RWPE2 (cell line): ENCODE data around the gene SCN3A.

Experiments used
- ATAC-seq: fragments of 200-7000 bp; cut with Tn5 transposase; 3 replicates; pipeline ENCODE4 v1.9.1; 2021; ENCODE audit warnings: low read depth
- DNase-seq: peaks from one replicate; pipeline ENCODE4 v3.0.0-alpha.2; 2020; ENCODE audit warnings: low spot score
- H3K27ac ChIP-seq: fragments of 450-650 bp; 2 replicates; pipeline ENCODE4 v1.5.1; 2017; ENCODE audit warnings: mild to moderate bottlenecking; ENCODE audit not compliant: poor library complexity, severe bottlenecking
- H3K27me3 ChIP-seq: fragments of 250-450 bp; sonication (Bioruptor Pico); 2 replicates; pipeline ENCODE4 v1.5.1; 2021; ENCODE audit warnings: mild to moderate bottlenecking, moderate library complexity; ENCODE audit not compliant: insufficient read depth, poor library complexity, severe bottlenecking
- H3K36me3 ChIP-seq: fragments of 250-450 bp; sonication (Bioruptor Pico); 2 replicates; pipeline ENCODE4 v1.5.1; 2020; ENCODE audit warnings: low read depth, mild to moderate bottlenecking, moderate library complexity
- H3K4me1 ChIP-seq: fragments of 250-450 bp; sonication (Bioruptor Pico); 2 replicates; pipeline ENCODE4 v1.5.1; 2021; ENCODE audit warnings: mild to moderate bottlenecking, moderate library complexity; ENCODE audit not compliant: insufficient read depth, poor library complexity, severe bottlenecking
- H3K4me3 ChIP-seq: fragments of 250-450 bp; sonication (Bioruptor Pico); 2 replicates; pipeline ENCODE4 v1.5.1; 2021; ENCODE audit warnings: mild to moderate bottlenecking, moderate library complexity; ENCODE audit not compliant: severe bottlenecking
- H3K9me3 ChIP-seq: fragments of 250-450 bp; sonication (Bioruptor Pico); 2 replicates; pipeline ENCODE4 v1.5.1; 2021; ENCODE audit warnings: mild to moderate bottlenecking, moderate library complexity; ENCODE audit not compliant: severe bottlenecking
- TF ChIP-seq, protein P1 (sequence below): fragments of 450-650 bp; IDR thresholded peaks from one replicate; pipeline ENCODE4 v1.5.1; 2017; ENCODE audit warnings: mild to moderate bottlenecking, moderate library complexity; ENCODE audit not compliant: poor library complexity, severe bottlenecking

SCN3A gene

DNA sequence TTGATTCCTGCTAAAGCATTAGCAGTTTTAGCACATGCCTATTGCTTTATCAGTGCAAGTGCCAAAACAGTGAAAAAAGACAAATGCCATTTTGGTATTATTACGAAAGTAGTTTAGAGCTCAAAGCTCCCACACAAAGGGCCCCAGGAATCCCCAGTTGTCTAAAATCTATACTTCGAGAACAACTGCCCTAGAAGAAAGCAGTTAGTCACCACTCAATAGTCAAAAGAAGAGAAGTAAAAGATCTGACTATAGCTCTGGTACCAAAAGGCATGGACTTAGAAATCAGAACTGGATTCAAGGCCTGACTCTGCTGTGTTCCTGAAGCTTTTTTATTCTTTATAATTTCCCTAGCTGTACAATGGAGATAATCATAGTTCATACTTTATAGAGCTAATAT lies 21.8 kb downstream of the SCN3A start:
- ATAC-seq = no peak

DNA sequence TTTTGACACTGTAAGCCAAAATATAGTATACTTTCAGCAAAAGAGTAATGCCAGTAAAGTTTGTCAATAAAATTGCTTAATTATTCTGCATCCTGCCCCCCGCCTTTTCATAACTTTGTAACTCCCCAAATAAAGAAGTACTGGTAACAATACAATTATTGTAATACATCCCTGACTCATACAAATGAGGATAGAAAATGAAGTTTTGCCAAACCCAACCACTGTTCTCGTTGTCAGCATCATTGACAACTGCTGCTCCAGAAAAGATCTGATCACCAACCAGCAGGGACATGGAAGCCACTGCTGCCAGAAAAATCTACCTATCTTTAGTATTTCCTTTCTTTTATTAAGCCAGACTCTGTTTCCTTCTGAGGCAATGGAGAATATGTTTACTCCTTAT lies 27.1 kb downstream of the SCN3A start:
- Histone ChIP-seq H3K9me3 (no peaks in the 10 kb centered on the region), H3K27me3 (no peaks in the 10 kb centered on the region), H3K4me3 (no peak overlapping the region), H3K27ac (no peak overlapping the region), H3K36me3 (no peaks in the 10 kb centered on the region), H3K4me1 (no peaks in the 10 kb centered on the region)
- DNase-seq (no peak), ATAC-seq (no peak)
- TF ChIP-seq, protein P1, sequence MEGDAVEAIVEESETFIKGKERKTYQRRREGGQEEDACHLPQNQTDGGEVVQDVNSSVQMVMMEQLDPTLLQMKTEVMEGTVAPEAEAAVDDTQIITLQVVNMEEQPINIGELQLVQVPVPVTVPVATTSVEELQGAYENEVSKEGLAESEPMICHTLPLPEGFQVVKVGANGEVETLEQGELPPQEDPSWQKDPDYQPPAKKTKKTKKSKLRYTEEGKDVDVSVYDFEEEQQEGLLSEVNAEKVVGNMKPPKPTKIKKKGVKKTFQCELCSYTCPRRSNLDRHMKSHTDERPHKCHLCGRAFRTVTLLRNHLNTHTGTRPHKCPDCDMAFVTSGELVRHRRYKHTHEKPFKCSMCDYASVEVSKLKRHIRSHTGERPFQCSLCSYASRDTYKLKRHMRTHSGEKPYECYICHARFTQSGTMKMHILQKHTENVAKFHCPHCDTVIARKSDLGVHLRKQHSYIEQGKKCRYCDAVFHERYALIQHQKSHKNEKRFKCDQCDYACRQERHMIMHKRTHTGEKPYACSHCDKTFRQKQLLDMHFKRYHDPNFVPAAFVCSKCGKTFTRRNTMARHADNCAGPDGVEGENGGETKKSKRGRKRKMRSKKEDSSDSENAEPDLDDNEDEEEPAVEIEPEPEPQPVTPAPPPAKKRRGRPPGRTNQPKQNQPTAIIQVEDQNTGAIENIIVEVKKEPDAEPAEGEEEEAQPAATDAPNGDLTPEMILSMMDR = no peak

More for the DNA sequence above, 21.8 kb downstream of the SCN3A start:
- Histone ChIP-seq H3K27me3 (no peaks in the 10 kb centered on the region), H3K27ac (no peak overlapping the region), H3K4me1 (no peaks in the 10 kb centered on the region), H3K36me3 (no peaks in the 10 kb centered on the region), H3K9me3 (no peaks in the 10 kb centered on the region), H3K4me3 (no peak overlapping the region)
- DNase-seq = no peak
- TF ChIP-seq, protein P1 = no peak

DNA sequence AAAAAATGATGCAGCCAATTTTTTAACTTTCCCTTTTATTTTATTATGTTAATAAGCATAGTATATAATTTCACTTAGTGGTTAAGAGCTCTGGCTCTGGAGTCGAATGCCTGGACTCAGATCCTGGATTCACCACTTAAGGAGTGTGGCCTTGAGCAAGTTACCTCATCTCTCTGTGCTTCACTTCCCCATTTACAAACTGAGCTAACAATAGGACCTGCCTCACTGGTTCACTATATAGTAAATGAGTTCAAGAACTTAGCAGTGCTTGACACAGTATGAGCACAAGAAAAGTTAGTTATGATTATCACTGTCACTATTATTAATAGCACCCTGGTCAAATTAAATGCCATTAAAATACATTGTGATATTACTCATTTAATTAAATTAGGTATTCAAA lies 30.6 kb downstream of the SCN3A start:
- no peak overlapping the region for H3K27ac ChIP-seq
- no peaks in the 10 kb centered on the region for H3K27me3 ChIP-seq
- TF ChIP-seq, protein P1 = no peak
- no peak for DNase-seq
- no peak for ATAC-seq
- no peaks in the 10 kb centered on the region for H3K36me3 ChIP-seq
- no peak overlapping the region for H3K4me3 ChIP-seq
- H3K9me3 ChIP-seq = no peaks in the 10 kb centered on the region
- no peaks in the 10 kb centered on the region for H3K4me1 ChIP-seq

DNA sequence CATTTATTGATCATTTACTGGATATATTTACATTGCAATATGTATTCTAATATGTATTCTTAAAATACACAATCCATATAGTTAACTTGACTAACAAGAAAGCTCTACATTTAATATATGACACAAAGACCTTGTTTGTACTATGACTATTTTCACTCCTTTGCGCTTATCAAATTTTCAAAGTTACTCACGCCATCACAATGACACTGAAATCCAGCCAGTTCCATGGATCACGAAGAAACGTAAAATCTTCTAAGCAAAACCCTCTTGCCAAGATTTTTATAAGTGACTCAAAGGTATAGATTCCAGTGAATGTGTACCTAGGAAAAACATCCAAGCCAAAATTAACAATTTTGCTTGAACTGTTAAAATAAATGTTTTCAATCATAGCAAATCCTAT lies 39.6 kb downstream of the SCN3A start:
- no peak overlapping the region for H3K27ac ChIP-seq
- DNase-seq (no peak), ATAC-seq (no peak)

DNA sequence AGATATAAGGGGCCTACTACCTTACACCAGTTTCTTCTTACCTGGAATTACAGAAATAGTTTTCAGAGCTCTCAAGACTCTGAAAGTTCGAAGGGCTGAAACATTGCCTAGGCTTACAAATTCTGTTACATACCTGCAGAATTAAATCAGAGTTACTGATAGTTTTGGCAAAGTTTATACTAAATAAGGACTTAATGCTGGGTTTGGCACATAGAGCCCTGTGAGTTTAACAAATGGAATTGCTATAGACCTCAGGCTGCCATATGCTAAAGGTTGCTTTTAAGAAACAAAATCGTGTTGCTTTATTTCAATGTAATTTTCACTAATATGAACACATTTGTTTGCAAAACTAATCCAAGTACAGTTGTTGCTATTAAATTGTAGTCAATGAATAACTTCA lies 40.1 kb downstream of the SCN3A start:
- Histone ChIP-seq H3K4me3 (no peak overlapping the region), H3K36me3 (no peaks in the 10 kb centered on the region), H3K9me3 (no peaks in the 10 kb centered on the region), H3K27me3 (no peaks in the 10 kb centered on the region), H3K4me1 (no peaks in the 10 kb centered on the region), H3K27ac (no peak overlapping the region)
- DNase-seq (no peak), ATAC-seq (no peak)
- TF ChIP-seq, protein P1 = no peak

More for the DNA sequence above, 39.6 kb downstream of the SCN3A start:
- TF ChIP-seq, protein P1 = no peak
- Histone ChIP-seq H3K4me3 (no peak overlapping the region), H3K36me3 (no peaks in the 10 kb centered on the region), H3K27me3 (no peaks in the 10 kb centered on the region), H3K9me3 (no peaks in the 10 kb centered on the region), H3K4me1 (no peaks in the 10 kb centered on the region)
